IMR-90 (cell line): ENCODE measurements around the gene ECHS1. TPM values are rescaled to one million over a fixed set of nuclear protein-coding genes. Genes with fewer than 3 reads are reported as not detected.

ENCODE experiments used
- ATAC-seq: fragments of 200-7000 bp; cut with Tn5 transposase; 2 replicates; pipeline ENCODE4 v1.9.1; 2020; ENCODE audit warnings: low read depth, mild to moderate bottlenecking, moderate library complexity
- BruUV-seq: library from RNA; stranded (reverse); fragments of 400-500 nt; replicated peaks from 2 replicates; lab custom pipeline; 2021; lab: Mats Ljungman, UMichigan
- CTCF ChIA-PET: fragments of 300-600 bp; formaldehyde crosslinking; extraction: SDS; loops from one replicate; lab custom pipeline; 2021; ENCODE audit warnings: antibody characterized with exemption; lab: Yijun Ruan, JAX
- POLR2A ChIA-PET: fragments of 300-600 bp; sonication (Branson Sonifier 250); formaldehyde crosslinking; loops from one replicate; lab custom pipeline; 2022; ENCODE audit warnings: antibody characterized with exemption; ENCODE audit not compliant: unreplicated experiment; lab: Charles Lee
- DNase-seq: peaks from one replicate; pipeline ENCODE4 v3.0.0; 2013
- H2AFZ ChIP-seq: replicated peaks from 2 replicates; pipeline ENCODE3; 2013; ENCODE audit warnings: low read length, mild to moderate bottlenecking; ENCODE audit not compliant: poor library complexity
- H2AK5ac ChIP-seq: 2 replicates; pipeline ENCODE4 v1.6.1; 2013; ENCODE audit warnings: low read depth, low read length, inconsistent platforms
- H2AK9ac ChIP-seq: replicated peaks from 2 replicates; pipeline ENCODE3; 2013; ENCODE audit warnings: mild to moderate bottlenecking, low read depth, low read length, moderate library complexity; ENCODE audit not compliant: poor library complexity
- H2BK120ac ChIP-seq: 2 replicates; pipeline ENCODE4 v1.6.1; 2013; ENCODE audit warnings: low read depth, low read length, inconsistent platforms
- H2BK15ac ChIP-seq: 3 replicates; pipeline ENCODE4 v1.6.1; 2013; ENCODE audit warnings: low read depth, low read length, inconsistent platforms
- H2BK20ac ChIP-seq: 2 replicates; pipeline ENCODE4 v1.6.1; 2013; ENCODE audit warnings: low read depth, mild to moderate bottlenecking, inconsistent platforms, low read length, moderate library complexity
- H2BK5ac ChIP-seq: 2 replicates; pipeline ENCODE4 v1.6.1; 2013; ENCODE audit warnings: mild to moderate bottlenecking, low read depth, low read length, inconsistent platforms; ENCODE audit not compliant: poor library complexity, severe bottlenecking
- H3K14ac ChIP-seq: replicated peaks from 2 replicates; pipeline ENCODE4 v1.6.1; 2013; ENCODE audit warnings: low read depth, low read length, inconsistent platforms
- H3K18ac ChIP-seq: 2 replicates; pipeline ENCODE4 v1.6.1; 2013; ENCODE audit warnings: low read depth, low read length, control low read depth
- H3K23ac ChIP-seq: 2 replicates; pipeline ENCODE4 v1.6.1; 2013; ENCODE audit warnings: low read depth, low read length, inconsistent platforms
- H3K27ac ChIP-seq: 2 replicates; pipeline ENCODE4 v1.5.1; 2013; ENCODE audit warnings: mild to moderate bottlenecking, control low read depth, low read length; ENCODE audit not compliant: insufficient read depth
- H3K27me3 ChIP-seq: 2 replicates; pipeline ENCODE4 v1.6.1; 2013; ENCODE audit warnings: low read length; ENCODE audit not compliant: control insufficient read depth, insufficient read depth
- H3K36me3 ChIP-seq: 2 replicates; pipeline ENCODE4 v1.6.1; 2013; ENCODE audit warnings: low read length, mixed read lengths; ENCODE audit not compliant: control insufficient read depth, insufficient read depth
- H3K4ac ChIP-seq: 2 replicates; pipeline ENCODE4 v1.6.1; 2013; ENCODE audit warnings: low read depth, low read length, inconsistent platforms
- H3K4me1 ChIP-seq: 2 replicates; pipeline ENCODE4 v1.6.1; 2013; ENCODE audit warnings: low read length, mixed read lengths; ENCODE audit not compliant: control insufficient read depth, insufficient read depth
- H3K4me2 ChIP-seq: 2 replicates; pipeline ENCODE4 v1.6.1; 2013; ENCODE audit warnings: low read depth, mild to moderate bottlenecking, control low read depth, low read length, moderate library complexity
- H3K4me3 ChIP-seq: 2 replicates; pipeline ENCODE4 v1.5.1; 2013; ENCODE audit warnings: low read depth, mild to moderate bottlenecking, control low read depth, low read length, moderate library complexity; ENCODE audit not compliant: insufficient read depth
- H3K56ac ChIP-seq: 2 replicates; pipeline ENCODE4 v1.6.1; 2013; ENCODE audit warnings: low read length, inconsistent platforms; ENCODE audit not compliant: insufficient read depth; ENCODE audit errors: extremely low read depth
- H3K79me1 ChIP-seq, 2 experiments: 2 replicates each; pipeline ENCODE4 v1.6.1; 2013; ENCODE audit warnings: low read length in 2 of 2, inconsistent platforms in 1 of 2, low read depth in 1 of 2
- H3K9ac ChIP-seq: 2 replicates; pipeline ENCODE4 v1.6.1; 2013; ENCODE audit warnings: low read depth, low read length, control low read depth
- H3K9me1 ChIP-seq: 2 replicates; pipeline ENCODE4 v1.6.1; 2013; ENCODE audit warnings: low read length, inconsistent platforms; ENCODE audit not compliant: insufficient read depth
- H3K9me3 ChIP-seq: 2 replicates; pipeline ENCODE4 v1.6.1; 2013; ENCODE audit warnings: low read length; ENCODE audit not compliant: control insufficient read depth, insufficient read depth
- H4K20me1 ChIP-seq: 2 replicates; pipeline ENCODE4 v1.6.1; 2013; ENCODE audit warnings: low read length, inconsistent platforms; ENCODE audit not compliant: insufficient read depth
- H4K5ac ChIP-seq: 2 replicates; pipeline ENCODE4 v1.6.1; 2013; ENCODE audit warnings: mild to moderate bottlenecking, low read depth, low read length, control low read depth
- H4K8ac ChIP-seq, 2 experiments: 2 replicates each; pipeline ENCODE4 v1.6.1; 2013; ENCODE audit warnings: low read depth in 2 of 2, low read length in 2 of 2, control low read depth in 1 of 2, inconsistent platforms in 1 of 2
- H4K91ac ChIP-seq: 2 replicates; pipeline ENCODE4 v1.6.1; 2013; ENCODE audit warnings: low read depth, low read length, inconsistent platforms; ENCODE audit not compliant: insufficient read depth
- BHLHE40 ChIP-seq: fragments of 150-350 bp; IDR thresholded peaks from 2 replicates; pipeline ENCODE4 v1.6.1; 2016; ENCODE audit warnings: mild to moderate bottlenecking, low read depth, low read length
- CEBPB ChIP-seq: IDR thresholded peaks from 2 replicates; pipeline ENCODE4 v1.6.1; 2012; ENCODE audit warnings: low read depth, low read length, improper control_type of control experiment
- CHD1 ChIP-seq: IDR thresholded peaks from 2 replicates; pipeline ENCODE4 v1.6.1; 2012; ENCODE audit warnings: low read depth, low read length, improper control_type of control experiment
- FOS ChIP-seq: fragments of 150-350 bp; IDR thresholded peaks from 2 replicates; pipeline ENCODE4 v1.6.1; 2016; ENCODE audit warnings: low read depth, low read length
- MAFK ChIP-seq: IDR thresholded peaks from 2 replicates; pipeline ENCODE4 v1.6.1; 2012; ENCODE audit warnings: low read depth, low read length, improper control_type of control experiment
- MAZ ChIP-seq: IDR thresholded peaks from 2 replicates; pipeline ENCODE4 v1.6.1; 2012; ENCODE audit warnings: low read depth, mild to moderate bottlenecking, low read length, improper control_type of control experiment, moderate library complexity, borderline replicate concordance
- MXI1 ChIP-seq: IDR thresholded peaks from 2 replicates; pipeline ENCODE4 v1.6.1; 2012; ENCODE audit warnings: low read depth, mild to moderate bottlenecking, low read length, moderate library complexity, borderline replicate concordance
- NFE2L2 ChIP-seq: fragments of 150-350 bp; IDR thresholded peaks from 2 replicates; pipeline ENCODE4 v1.6.1; 2016; ENCODE audit warnings: low read depth, mild to moderate bottlenecking, low read length
- POLR2A ChIP-seq: IDR thresholded peaks from 2 replicates; pipeline ENCODE4 v1.6.1; 2012; ENCODE audit warnings: mild to moderate bottlenecking, low read depth, low read length
- RAD21 ChIP-seq: IDR thresholded peaks from 2 replicates; pipeline ENCODE4 v1.6.1; 2012; ENCODE audit warnings: low read length, improper control_type of control experiment
- RCOR1 ChIP-seq: IDR thresholded peaks from 2 replicates; pipeline ENCODE4 v1.6.1; 2012; ENCODE audit warnings: mild to moderate bottlenecking, low read length, improper control_type of control experiment; ENCODE audit not compliant: insufficient replicate concordance
- RFX5 ChIP-seq: IDR thresholded peaks from 2 replicates; pipeline ENCODE4 v1.8.0; 2012; ENCODE audit warnings: low read depth, mild to moderate bottlenecking, low read length, moderate library complexity
- SMC3 ChIP-seq: fragments of 150-350 bp; IDR thresholded peaks from 2 replicates; pipeline ENCODE4 v1.6.1; 2016; ENCODE audit warnings: low read depth, mild to moderate bottlenecking, antibody characterized with exemption, low read length, moderate library complexity
- WGBS, 2 experiments: methylation state at CpG; one replicate each; pipeline versions ENCODE4 v1.1.5 to v1.1.7; 2013; ENCODE audit warnings: missing lambda C conversion rate in 2 of 2; ENCODE audit not compliant: insufficient read length in 1 of 2; ENCODE audit errors: extremely low coverage in 2 of 2; 5-methylcytosine and 5-hydroxymethylcytosine counted together
- dilution Hi-C: fragments of 300-500 bp; cut with HindIII; formaldehyde crosslinking; loops from one replicate; pipeline ENCODE4 v1.14.3; 2018; ENCODE audit warnings: low sequenced_read_pairs; ENCODE audit not compliant: unreplicated experiment
- in situ Hi-C: fragments of 300-500 bp; cut with MboI; formaldehyde crosslinking; loops from 3 replicates; pipeline ENCODE4 v1.14.3; 2019; ENCODE audit warnings: low sequenced_read_pairs, inconsistent platforms, mixed read lengths
- intact Hi-C: fragments of 100-400 bp; cut with micrococcal nuclease; formaldehyde crosslinking; loops from 2 replicates; pipeline ENCODE4 v1.10.0; 2022
- polyA plus RNA-seq, 3 experiments: library from polyadenylated mRNA; depleted of rRNA; stranded (reverse); fragments of >200 nt; gene quantifications; 2 replicates each; pipeline ENCODE4 v1.2.3, GENCODE V29; 2012; ENCODE audit warnings: low replicate concordance in 1 of 3
- total RNA-seq: library from RNA; depleted of rRNA; stranded (reverse); fragments of >200 nt; gene quantifications from 2 replicates; pipeline ENCODE4 v1.2.3, GENCODE V29; 2012
- TF ChIP-seq, protein P1 (sequence below): conservative IDR thresholded peaks from 2 replicates; pipeline ENCODE4 v1.5.1; 2012; ENCODE audit warnings: mild to moderate bottlenecking, low read depth, low read length, improper control_type of control experiment
- TF ChIP-seq, protein P2 (sequence below): fragments of 150-350 bp; IDR thresholded peaks from 2 replicates; pipeline ENCODE4 v1.6.1; 2016; ENCODE audit warnings: low read depth, mild to moderate bottlenecking, low read length, moderate library complexity, borderline replicate concordance
- TF ChIP-seq, protein P3 (sequence below): fragments of 150-350 bp; IDR thresholded peaks from 2 replicates; pipeline ENCODE4 v1.6.1; 2017; ENCODE audit warnings: mild to moderate bottlenecking, antibody characterized with exemption, low read length, low read depth

ECHS1 gene
- total and polyA plus RNA-seq, 2 of the 4 experiments (the other 2 are of a cell fraction), result 60.8 to 84.2 TPM

DNA sequence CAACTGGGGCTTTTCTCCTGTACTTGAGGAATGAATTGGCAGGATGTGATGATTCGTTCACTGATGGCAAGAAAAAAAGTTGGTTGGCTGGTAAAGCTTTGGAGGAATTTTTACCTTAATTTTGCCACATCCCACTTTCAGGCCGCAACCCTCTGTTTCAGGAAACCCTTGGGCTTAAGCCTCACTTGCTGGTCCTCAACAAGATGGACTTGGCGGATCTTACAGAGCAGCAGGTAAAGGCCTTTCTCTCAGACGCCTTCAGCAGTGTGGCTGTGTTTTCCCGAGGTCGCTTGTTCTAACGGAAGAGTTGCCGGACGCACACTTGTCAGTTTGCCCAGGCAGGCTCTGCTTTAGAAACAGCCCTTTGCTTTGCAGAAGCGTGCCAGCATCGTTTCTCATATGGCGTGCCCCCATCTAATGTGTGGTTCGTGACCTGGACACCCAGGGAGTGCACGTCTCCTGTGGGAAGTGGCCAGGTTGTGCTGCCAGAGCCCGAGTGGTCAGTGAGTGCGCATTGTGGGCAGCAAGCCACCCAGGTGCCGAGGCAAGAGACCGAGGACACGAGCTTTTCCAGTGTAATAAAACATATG, 23.0 kb upstream of the ECHS1 start:
- no peaks in the 10 kb centered on the region for H3K27me3 ChIP-seq
- ChIA-PET POLR2A (no interaction called here), CTCF (no interaction called here)
- no peak overlapping the region for H3K4me3 ChIP-seq
- no peak overlapping the region for H2AK9ac ChIP-seq
- peaks cover 4% of the 10 kb centered on the region; the same call in 1 of the 2 replicates for H3K4me1 ChIP-seq
- no peak overlapping the region for H4K91ac ChIP-seq
- H4K5ac ChIP-seq, result no peak overlapping the region
- H3K4me2 ChIP-seq, result no peak overlapping the region
- H3K9me1 ChIP-seq, result peaks cover 9% of the 10 kb centered on the region; the same call in 1 of the 2 replicates
- H3K56ac ChIP-seq, result no peak overlapping the region
- no peak overlapping the region for H3K27ac ChIP-seq
- no TSS peak for BruUV-seq
- no peaks in the 10 kb centered on the region for H3K9me3 ChIP-seq
- H2BK5ac ChIP-seq, result no peak overlapping the region
- no peak overlapping the region for H2BK15ac ChIP-seq
- no peak overlapping the region for H3K18ac ChIP-seq
- dilution Hi-C loops, result no loop called here
- H2BK20ac ChIP-seq, result no peak overlapping the region
- H2BK120ac ChIP-seq, result no peak overlapping the region
- no peak overlapping the region for H2AFZ ChIP-seq
- H3K23ac ChIP-seq, result no peak overlapping the region
- in situ Hi-C loops, result no loop called here
- H3K79me1 ChIP-seq, result peaks cover 38 to 51% of the 10 kb centered on the region in 2 experiments
- no peak overlapping the region for H3K4ac ChIP-seq
- H2AK5ac ChIP-seq, result no peak overlapping the region
- intact Hi-C loops, result no loop called here
- no peak overlapping the region for H3K9ac ChIP-seq
- 95% methylated on average over 10 of the region's 19 CpGs; no CpG with 5 or more reads in 1 of the 2 experiments for WGBS, 2 experiments
- no peaks in the 10 kb centered on the region for H4K20me1 ChIP-seq
- H4K8ac ChIP-seq, result no peak overlapping the region
- no peak for DNase-seq
- no peak for ATAC-seq
- peaks cover 33% of the 10 kb centered on the region for H3K36me3 ChIP-seq
- no peak overlapping the region for H3K14ac ChIP-seq
- TF ChIP-seq RCOR1 (no peak), NFE2L2 (no peak), MXI1 (no peak), RAD21 (no peak), FOS (no peak), CEBPB (no peak), SMC3 (no peak), MAFK (no peak), BHLHE40 (no peak), POLR2A (no peak), RFX5 (no peak), CHD1 (no peak), MAZ (no peak)
- TF ChIP-seq, protein P1, sequence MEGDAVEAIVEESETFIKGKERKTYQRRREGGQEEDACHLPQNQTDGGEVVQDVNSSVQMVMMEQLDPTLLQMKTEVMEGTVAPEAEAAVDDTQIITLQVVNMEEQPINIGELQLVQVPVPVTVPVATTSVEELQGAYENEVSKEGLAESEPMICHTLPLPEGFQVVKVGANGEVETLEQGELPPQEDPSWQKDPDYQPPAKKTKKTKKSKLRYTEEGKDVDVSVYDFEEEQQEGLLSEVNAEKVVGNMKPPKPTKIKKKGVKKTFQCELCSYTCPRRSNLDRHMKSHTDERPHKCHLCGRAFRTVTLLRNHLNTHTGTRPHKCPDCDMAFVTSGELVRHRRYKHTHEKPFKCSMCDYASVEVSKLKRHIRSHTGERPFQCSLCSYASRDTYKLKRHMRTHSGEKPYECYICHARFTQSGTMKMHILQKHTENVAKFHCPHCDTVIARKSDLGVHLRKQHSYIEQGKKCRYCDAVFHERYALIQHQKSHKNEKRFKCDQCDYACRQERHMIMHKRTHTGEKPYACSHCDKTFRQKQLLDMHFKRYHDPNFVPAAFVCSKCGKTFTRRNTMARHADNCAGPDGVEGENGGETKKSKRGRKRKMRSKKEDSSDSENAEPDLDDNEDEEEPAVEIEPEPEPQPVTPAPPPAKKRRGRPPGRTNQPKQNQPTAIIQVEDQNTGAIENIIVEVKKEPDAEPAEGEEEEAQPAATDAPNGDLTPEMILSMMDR, result no peak
- TF ChIP-seq, protein P2, sequence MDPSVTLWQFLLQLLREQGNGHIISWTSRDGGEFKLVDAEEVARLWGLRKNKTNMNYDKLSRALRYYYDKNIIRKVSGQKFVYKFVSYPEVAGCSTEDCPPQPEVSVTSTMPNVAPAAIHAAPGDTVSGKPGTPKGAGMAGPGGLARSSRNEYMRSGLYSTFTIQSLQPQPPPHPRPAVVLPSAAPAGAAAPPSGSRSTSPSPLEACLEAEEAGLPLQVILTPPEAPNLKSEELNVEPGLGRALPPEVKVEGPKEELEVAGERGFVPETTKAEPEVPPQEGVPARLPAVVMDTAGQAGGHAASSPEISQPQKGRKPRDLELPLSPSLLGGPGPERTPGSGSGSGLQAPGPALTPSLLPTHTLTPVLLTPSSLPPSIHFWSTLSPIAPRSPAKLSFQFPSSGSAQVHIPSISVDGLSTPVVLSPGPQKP, result no peak
- TF ChIP-seq, protein P3, sequence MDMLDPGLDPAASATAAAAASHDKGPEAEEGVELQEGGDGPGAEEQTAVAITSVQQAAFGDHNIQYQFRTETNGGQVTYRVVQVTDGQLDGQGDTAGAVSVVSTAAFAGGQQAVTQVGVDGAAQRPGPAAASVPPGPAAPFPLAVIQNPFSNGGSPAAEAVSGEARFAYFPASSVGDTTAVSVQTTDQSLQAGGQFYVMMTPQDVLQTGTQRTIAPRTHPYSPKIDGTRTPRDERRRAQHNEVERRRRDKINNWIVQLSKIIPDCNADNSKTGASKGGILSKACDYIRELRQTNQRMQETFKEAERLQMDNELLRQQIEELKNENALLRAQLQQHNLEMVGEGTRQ, result no peak
